Smooth muscle cell (in vitro differentiated cells): ENCODE data around the gene DLEU7. TPM values are rescaled to one million over a fixed set of nuclear protein-coding genes. Genes with fewer than 3 reads are reported as not detected.
A peak's percentile ranks its signal among the peaks of the same experiment; 100 is the strongest.

ENCODE experiments used
- DNase-seq: peaks from one replicate; lab custom pipeline; 2025; ENCODE audit not compliant: unreplicated experiment; lab: John Stamatoyannopoulos, UW
- H2AFZ ChIP-seq: fragments of 200-600 bp; sonication (generic); 2 replicates; pipeline ENCODE4 v1.6.0; 2016; ENCODE audit warnings: antibody characterized with exemption, low read depth, mild to moderate bottlenecking
- H3F3A ChIP-seq: fragments of 200-600 bp; sonication (generic); 2 replicates; pipeline ENCODE4 v1.6.0; 2017; ENCODE audit warnings: antibody characterized with exemption, low read depth
- H3K27ac ChIP-seq: fragments of 200-600 bp; sonication (generic); 2 replicates; pipeline ENCODE4 v1.5.1; 2016; ENCODE audit warnings: low read depth, mild to moderate bottlenecking
- H3K27me3 ChIP-seq: fragments of 200-600 bp; sonication (generic); 2 replicates; pipeline ENCODE4 v1.6.1; 2016; ENCODE audit warnings: low read depth, mild to moderate bottlenecking
- H3K36me3 ChIP-seq: fragments of 200-600 bp; sonication (generic); 2 replicates; pipeline ENCODE4 v1.5.1; 2016; ENCODE audit warnings: low read depth
- H3K4me1 ChIP-seq: fragments of 200-600 bp; sonication (generic); 2 replicates; pipeline ENCODE4 v1.5.1; 2016; ENCODE audit warnings: low read depth
- H3K4me2 ChIP-seq: fragments of 200-600 bp; sonication (generic); 2 replicates; pipeline ENCODE4 v1.6.0; 2016; ENCODE audit warnings: mild to moderate bottlenecking
- H3K4me3 ChIP-seq: fragments of 200-600 bp; sonication (generic); 2 replicates; pipeline ENCODE4 v1.5.1; 2016; ENCODE audit warnings: mild to moderate bottlenecking
- H3K79me2 ChIP-seq: fragments of 200-600 bp; sonication (generic); 2 replicates; pipeline ENCODE4 v1.6.0; 2016; ENCODE audit warnings: low read depth, mild to moderate bottlenecking
- H3K9ac ChIP-seq: fragments of 200-600 bp; sonication (generic); 2 replicates; pipeline ENCODE4 v1.6.0; 2016; ENCODE audit warnings: low read depth
- H3K9me3 ChIP-seq: fragments of 200-600 bp; sonication (generic); replicated peaks from 2 replicates; pipeline ENCODE4 v1.5.1; 2016; ENCODE audit warnings: low read depth
- H4K20me1 ChIP-seq: fragments of 200-600 bp; sonication (generic); 2 replicates; pipeline ENCODE4 v1.6.0; 2016; ENCODE audit warnings: low read depth
- CTCF ChIP-seq: fragments of 200-600 bp; sonication (generic); IDR thresholded peaks from 2 replicates; pipeline ENCODE4 v1.5.1; 2017; ENCODE audit warnings: borderline replicate concordance, mild to moderate bottlenecking, antibody characterized with exemption; ENCODE audit not compliant: insufficient read depth, poor library complexity, severe bottlenecking
- WGBS: methylation state at CpG from one replicate; pipeline ENCODE4 v1.1.7; 2016; ENCODE audit warnings: low lambda C conversion rate; 5-methylcytosine and 5-hydroxymethylcytosine counted together
- polyA plus RNA-seq: library from polyadenylated mRNA; unstranded; fragments of >200 nt; fragmentation: Nextera tagmentation; extraction: Ambion mirVana; gene quantifications from 2 replicates; pipeline ENCODE4 v1.2.1, GENCODE V29; 2016
- total RNA-seq: library from RNA; depleted of rRNA; stranded (reverse); fragments of >200 nt; gene quantifications from 2 replicates; pipeline ENCODE4 v1.2.3, GENCODE V29; 2014

Gene DLEU7
- total and polyA plus RNA-seq, 2 experiments from 2014 or later, result 1.8 TPM; not detected in 1

- Histone ChIP-seq H3K4me2 (peak overlapping the region; percentile 86), H3F3A (no peaks in the 10 kb centered on the region), H3K79me2 (no peaks in the 10 kb centered on the region), H2AFZ (no peak overlapping the region), H3K36me3 (no peaks in the 10 kb centered on the region), H3K9ac (no peak overlapping the region), H3K27me3 (peaks cover 72% of the 10 kb centered on the region), H3K27ac (no peak overlapping the region), H3K4me3 (peak overlapping the region; percentile 48), H3K9me3 (no peaks in the 10 kb centered on the region), H4K20me1 (no peaks in the 10 kb centered on the region), H3K4me1 (peaks cover 10% of the 10 kb centered on the region)
- 25% methylated on average over 8 of the region's 8 CpGs for WGBS
- no peak for DNase-seq
- no peak for TF ChIP-seq CTCF
Measured at GRCh38 chr13:50842990-50843256, 569 bp downstream of the DLEU7 start.

- Histone ChIP-seq H2AFZ (no peak overlapping the region), H3K27me3 (peaks cover 76% of the 10 kb centered on the region), H3K27ac (no peak overlapping the region), H3F3A (no peaks in the 10 kb centered on the region), H3K36me3 (no peaks in the 10 kb centered on the region), H3K9me3 (no peaks in the 10 kb centered on the region), H3K79me2 (no peaks in the 10 kb centered on the region), H3K4me3 (no peak overlapping the region), H3K4me2 (peak overlapping the region; percentile 86), H3K4me1 (peaks cover 10% of the 10 kb centered on the region), H3K9ac (no peak overlapping the region), H4K20me1 (no peaks in the 10 kb centered on the region)
- DNase-seq, result no peak
- no peak for TF ChIP-seq CTCF
- WGBS, result 56% methylated on average over 10 of the region's 10 CpGs
Measured at GRCh38 chr13:50842251-50842989, 1.1 kb downstream of the DLEU7 start.

GRCh38 chr13:50841786-50842185 is 1.7 kb downstream of the DLEU7 start:
- no peaks in the 10 kb centered on the region for H3F3A ChIP-seq
- no peak for DNase-seq
- H3K79me2 ChIP-seq, result no peaks in the 10 kb centered on the region
- no peaks in the 10 kb centered on the region for H4K20me1 ChIP-seq
- H3K9me3 ChIP-seq, result no peaks in the 10 kb centered on the region
- no peak for TF ChIP-seq CTCF
- WGBS, result 91% methylated on average over 7 of the region's 7 CpGs
- no peak overlapping the region for H3K9ac ChIP-seq
- H3K4me2 ChIP-seq, result no peak overlapping the region
- H3K4me1 ChIP-seq, result peaks cover 10% of the 10 kb centered on the region
- H3K36me3 ChIP-seq, result no peaks in the 10 kb centered on the region
- no peak overlapping the region for H3K27ac ChIP-seq
- H3K4me3 ChIP-seq, result no peak overlapping the region
- peaks cover 79% of the 10 kb centered on the region for H3K27me3 ChIP-seq
- no peak overlapping the region for H2AFZ ChIP-seq

- Histone ChIP-seq H4K20me1 (no peaks in the 10 kb centered on the region), H3K4me1 (peaks cover 10% of the 10 kb centered on the region), H3K4me3 (no peak overlapping the region), H3K27me3 (peaks cover 79% of the 10 kb centered on the region), H3K79me2 (no peaks in the 10 kb centered on the region), H3K9me3 (no peaks in the 10 kb centered on the region), H3K4me2 (no peak overlapping the region), H3K36me3 (no peaks in the 10 kb centered on the region), H3K27ac (no peak overlapping the region), H2AFZ (no peak overlapping the region), H3K9ac (no peak overlapping the region), H3F3A (no peaks in the 10 kb centered on the region)
- no peak for TF ChIP-seq CTCF
- DNase-seq, result no peak
- WGBS, result 91% methylated on average over 3 of the region's 3 CpGs
Measured at GRCh38 chr13:50840284-50840683, 3.2 kb downstream of the DLEU7 start.
